NCI-H187 (cell line): Measurements from ENCODE around the gene SHB.

Experiments
- DNase-seq, 2 experiments: peaks; one replicate each; lab custom pipeline; 2025; lab: John Stamatoyannopoulos, UW

SHB gene

GRCh38 chr9:38042626-38043357 is 26.2 kb downstream of the SHB start:
- DNase-seq, result no peak

DNA sequence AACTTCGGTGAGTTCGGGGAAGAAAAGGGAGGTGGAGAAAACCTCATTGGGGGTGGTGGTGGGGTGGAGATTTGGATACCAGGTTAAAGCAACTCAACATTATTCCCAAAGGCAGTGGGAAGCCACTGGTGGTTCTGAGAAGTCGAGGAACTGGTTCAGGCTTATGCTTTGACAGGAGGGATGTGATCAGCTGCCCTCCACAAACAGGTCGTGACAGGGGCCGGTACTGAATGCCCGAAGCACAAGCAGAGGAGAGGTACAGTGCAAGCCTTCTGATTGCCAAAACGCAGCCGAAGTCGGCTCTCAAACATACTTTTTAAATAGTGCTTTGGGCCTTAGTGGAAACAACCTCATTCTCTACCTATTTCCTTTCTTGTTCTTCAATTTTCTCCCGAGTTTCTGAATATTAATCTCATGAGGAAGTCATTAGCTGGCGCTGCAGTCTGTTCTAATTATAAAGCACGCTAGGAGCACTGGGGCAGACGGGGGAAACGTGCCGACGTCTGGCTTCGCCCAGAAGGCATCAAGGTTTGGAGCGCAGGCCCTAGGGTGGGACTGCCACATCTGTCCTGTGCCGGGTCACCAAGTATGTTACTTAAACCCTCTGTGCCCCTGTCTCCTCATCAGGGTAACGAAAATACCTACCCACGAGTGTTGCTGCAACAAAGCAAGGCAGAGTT is 27.3 kb downstream of the SHB start:
- DNase-seq, result no peak

DNA sequence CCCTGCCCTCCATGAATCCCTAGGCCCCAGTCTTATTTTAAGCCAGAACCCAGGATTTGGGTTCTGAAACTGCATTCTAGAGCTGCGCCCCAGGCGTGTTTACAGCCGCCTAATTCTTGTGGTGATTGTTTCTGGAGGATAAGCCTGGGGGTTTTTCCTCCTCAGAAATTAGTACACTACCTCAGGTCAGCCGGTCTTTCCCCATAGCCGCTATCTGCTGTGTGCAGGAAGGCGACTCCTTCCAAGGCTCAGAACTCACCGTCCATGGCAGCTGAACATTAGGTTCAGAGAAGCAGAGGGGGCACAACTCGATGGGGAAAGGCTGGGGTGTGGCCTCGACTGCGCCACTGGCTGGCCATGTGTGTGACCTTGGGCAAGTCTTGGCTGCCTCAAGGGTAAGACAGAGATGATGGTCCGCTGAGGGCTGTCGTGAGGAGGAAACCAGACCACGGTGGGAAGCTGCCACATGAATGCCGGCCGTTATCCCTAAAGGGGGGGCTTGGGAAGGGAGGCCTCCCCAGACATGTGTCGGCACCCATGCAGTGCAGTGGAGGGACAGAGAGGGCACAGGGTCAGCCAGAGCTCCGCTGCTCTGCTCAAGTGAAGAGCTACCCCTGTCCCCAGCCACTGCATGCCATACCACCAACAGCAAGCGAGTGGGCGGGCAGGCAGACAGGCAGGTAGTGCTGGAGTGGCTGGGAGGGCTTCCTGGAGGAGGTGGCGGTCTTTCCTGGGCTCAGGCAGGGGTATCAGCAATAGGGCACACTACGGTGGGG is 28.9 kb downstream of the SHB start:
- no peak for DNase-seq

GRCh38 chr9:38039090-38039906 is 29.7 kb downstream of the SHB start:
- DNase-seq, result no peak

DNA sequence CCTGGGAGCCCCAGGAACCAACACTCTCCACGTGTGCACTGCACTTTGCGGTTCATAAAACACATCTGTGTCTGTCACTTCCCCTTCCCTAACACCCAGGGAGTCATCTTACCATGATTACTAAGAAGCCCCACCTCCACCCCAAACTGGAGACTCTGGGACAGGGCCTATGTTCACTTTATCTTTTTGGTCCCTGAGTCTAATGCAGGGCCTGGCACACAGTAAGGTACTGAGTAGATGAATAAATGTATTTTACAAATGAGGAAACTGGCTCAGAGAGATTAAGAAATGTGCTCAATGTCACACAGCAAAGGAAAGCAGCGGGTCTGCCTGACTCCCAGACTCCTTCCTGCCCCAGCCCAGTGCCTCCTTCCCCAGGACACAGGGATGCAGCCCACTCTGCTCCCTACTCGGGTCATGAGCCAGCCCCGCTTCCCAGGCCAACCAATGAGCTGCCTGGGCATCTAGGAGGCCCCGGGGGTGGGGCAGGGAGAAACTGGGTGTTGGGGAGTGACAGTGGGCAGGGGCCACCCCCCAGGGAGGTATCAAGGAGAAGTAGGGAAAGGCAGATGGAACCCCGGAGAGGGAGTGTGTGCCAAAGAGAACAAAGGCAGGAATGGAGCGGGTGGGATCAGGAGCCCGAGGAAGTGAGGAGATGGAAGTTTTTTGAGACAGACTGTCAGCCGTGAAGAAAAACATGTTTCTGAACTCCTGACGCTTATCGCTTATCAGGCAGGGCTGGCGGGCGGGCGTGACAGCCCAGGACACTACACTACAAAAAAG is 30.5 kb downstream of the SHB start:
- no peak for DNase-seq

- DNase-seq, result no peak
Measured at GRCh38 chr9:38037981-38038306, 31.1 kb downstream of the SHB start.

DNA sequence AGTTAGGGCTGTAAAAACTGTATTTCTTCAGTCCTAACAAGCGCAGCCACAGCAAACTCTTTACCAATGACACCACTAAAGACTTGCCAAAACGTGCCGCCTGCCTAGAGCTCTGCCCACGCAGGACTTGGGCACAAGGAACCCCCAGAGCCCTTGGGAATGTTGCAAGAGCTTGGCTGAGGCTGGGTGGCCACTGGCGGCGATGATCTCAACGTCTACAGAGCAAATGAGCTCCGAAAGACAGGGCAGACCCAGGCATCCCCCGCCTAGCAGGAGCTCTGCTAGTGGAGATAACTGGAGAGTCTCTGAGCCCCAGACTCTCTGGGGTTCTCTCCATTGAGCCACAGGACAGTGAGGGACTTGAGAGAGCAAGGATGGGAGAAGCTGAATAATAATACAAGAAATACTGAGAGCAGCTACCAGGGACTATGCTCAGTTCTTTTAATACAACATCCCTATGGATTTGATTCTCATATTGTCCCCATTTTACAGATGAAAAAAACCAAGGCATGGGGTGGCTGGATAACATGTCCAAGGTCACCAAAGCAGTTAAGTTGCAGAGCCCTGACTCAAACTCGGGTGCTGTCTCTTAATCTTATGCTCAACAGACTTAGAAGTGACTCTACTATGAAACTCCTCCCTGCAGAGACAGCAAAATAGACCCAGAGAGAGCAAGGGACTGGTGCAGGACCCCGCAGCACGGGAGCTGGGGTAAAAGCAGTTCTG is 32.5 kb downstream of the SHB start:
- DNase-seq, result no peak

DNA sequence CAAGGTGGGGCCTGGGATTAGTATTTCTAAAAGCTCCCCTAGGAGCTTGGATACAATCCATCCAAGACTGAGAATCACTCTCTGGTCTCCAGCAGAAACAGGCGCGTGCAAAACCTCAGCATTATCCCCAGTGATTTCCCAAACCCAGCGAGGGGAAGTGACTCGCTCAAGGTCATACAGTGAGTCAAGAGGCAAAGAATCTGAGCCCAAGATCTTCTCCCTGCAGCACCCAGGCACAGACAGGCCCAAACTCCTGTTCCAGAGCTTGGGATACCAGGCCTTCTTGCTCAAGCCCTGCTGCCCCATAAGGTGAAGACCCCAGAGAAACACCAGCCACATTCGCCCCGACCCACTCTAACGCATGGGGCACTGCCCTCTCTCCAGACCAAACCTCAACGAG is 33.2 kb downstream of the SHB start:
- no peak for DNase-seq

GRCh38 chr9:38033941-38034340 is 35.1 kb downstream of the SHB start:
- no peak for DNase-seq

DNA sequence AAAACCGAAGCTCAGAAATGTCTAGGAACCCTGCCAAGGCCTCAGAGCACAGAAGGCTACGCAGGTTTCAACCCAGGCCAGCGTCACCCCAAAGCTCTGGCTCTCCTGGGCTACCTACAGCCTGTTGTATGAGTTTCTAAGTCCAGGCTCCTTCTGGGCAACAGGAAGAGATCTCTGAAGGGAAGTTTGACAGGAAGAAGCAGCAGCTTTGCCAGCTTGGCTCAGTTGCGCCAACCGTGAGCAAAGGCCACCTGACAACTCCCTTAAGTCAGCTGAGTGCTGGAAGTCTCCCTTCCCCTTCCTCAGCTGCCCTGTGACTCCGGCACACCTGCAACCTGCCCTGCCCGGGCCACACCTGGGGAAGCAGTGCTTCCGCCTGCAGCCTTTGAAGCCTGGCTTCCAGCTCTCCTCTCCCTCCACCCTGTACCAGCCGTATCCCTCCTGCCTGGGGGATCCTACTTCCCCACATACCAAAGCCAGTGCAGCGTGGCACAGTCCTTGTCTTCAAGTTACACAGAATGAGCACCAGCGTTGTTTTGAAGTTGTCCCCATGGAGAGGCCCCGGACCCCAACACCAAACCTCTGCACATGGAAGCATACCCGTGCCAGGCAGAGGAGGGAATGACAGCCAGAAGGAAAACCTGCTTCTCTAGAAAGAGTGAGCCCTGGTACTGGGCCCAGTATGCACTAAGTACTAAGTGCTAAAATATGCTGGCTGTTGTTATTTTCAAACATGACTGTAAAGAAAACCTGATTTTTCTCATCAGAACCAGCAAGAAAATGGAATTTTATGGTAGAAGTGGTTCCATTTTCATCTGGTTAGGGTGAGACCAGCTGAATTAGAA is 36.5 kb downstream of the SHB start:
- no peak for DNase-seq

DNA sequence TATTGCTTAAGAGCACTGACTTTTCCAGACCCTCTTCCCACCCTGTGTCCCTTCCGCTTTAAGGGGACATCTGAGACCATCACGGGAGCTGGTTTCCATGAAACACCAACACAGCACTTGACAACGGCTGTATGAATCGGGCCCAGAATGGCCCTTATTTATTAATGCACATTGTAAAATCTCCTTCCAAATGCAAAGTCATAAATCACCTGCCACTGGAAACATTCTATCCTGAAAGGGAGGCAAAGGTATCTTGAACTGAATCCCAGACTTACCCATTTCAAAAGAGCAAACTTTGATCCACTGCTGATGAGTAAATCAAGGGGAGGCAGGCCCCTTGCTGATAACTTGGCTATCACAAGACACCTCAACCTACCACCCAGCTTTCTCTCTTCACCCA is 37.4 kb downstream of the SHB start:
- DNase-seq, result no peak

DNA sequence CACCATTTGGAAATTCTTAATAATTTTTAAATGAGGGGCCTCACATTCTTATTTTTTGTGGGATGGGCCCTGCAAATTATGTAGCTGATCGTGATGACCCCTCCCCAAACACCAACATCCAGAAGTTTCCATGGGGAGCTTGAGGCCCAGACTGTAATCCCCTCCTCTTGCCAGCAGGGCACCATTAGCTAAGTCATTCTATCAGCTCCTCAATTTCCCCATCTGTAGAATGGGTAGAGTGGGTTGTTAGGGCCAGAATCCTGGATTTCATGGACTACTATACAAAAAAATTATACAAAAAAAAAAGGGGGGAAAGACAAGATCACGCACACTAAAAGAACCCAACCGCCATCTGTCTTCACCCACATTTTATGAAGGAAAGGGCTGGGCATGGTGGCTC is 38.4 kb downstream of the SHB start:
- DNase-seq, result no peak

GRCh38 chr9:38029915-38030638 is 39.0 kb downstream of the SHB start:
- no peak for DNase-seq

GRCh38 chr9:38027714-38028113 is 41.3 kb downstream of the SHB start:
- DNase-seq, result no peak

- no peak for DNase-seq
Measured at GRCh38 chr9:38026840-38027527, 42.0 kb downstream of the SHB start.

DNA sequence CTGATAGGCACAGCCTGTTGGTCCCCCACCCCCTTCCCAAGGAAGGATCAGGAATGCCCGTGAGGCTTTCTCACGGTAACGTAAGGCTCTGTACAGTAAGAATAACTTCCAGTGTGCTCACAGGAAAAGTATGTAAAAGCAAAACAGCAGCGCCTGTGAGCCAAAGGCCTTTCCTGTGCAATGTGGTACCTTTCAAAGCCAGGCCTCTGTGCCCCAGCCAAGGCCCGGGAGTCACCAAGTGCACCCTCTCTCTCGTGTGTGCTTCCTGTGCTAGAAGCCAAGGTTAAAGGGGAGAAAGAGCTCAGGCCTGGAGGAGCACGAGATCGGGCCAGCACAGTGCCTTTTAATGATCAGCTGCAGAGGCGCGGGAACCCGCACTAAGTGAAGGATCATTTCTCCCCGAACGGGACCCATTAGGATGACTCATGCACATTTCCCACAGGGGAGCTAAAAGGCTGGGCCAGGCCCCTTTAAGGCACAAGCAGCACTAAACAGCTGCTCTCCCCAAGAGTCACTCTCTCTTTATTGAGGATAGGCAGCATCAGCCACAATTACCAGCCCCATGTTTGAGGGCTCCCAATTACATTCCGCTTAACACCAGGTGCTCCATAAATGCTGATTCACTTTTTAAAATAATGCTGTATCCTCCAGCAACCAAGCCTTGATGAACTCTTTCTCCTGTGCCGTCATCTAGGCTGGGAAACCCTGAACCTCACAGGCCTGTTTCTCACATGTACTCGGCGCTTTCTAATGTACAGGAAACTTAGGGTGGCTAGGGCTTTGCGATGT is 42.8 kb downstream of the SHB start:
- DNase-seq, result no peak

DNA sequence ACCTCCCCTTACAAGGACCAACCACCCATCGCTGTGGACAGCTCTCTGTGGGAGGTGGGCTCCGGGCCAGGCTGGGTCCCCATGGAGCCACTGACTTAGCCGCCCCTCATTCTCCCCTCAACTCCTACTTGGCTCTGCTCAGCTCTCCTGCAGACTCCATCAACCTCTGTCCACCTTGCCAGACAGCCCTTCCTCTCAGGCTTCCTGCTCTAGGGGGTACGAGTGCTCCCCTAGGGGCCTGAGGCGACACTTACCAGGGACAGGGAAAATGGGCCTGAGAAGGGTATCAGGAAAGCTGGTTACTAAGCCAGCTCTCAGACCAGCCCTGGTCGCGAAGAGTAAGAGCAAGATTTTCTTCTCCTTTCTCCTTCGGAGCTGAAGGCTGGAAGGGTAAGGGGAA is 43.9 kb downstream of the SHB start:
- no peak for DNase-seq
